OCI-LY1 (cell line): ENCODE results near the gene ITSN2.

Experiments used
- CTCF ChIP-seq: fragments of 200-600 bp; sonication (generic), shearing (Covaris generic); IDR thresholded peaks from 2 replicates; pipeline ENCODE4 v1.5.1; 2017; ENCODE audit warnings: mild to moderate bottlenecking, antibody characterized with exemption, low read length, moderate library complexity, mixed read lengths
- EZH2 ChIP-seq: fragments of 200-600 bp; sonication (generic), shearing (Covaris generic); IDR thresholded peaks from 2 replicates; pipeline ENCODE4 v1.8.0; 2017; ENCODE audit warnings: borderline replicate concordance, mixed run types, mild to moderate bottlenecking, antibody characterized with exemption, low read length, moderate library complexity, mixed read lengths

GRCh38 chr2:24247164-24247563, 113.2 kb downstream of the ITSN2 start:
- no peak for TF ChIP-seq CTCF
- TF ChIP-seq EZH2: no peak
